HepG2 (cell line): ENCODE data around the gene RELL1. TPM values are rescaled to one million over a fixed set of nuclear protein-coding genes. Genes with fewer than 3 reads are reported as not detected.

Source experiments
- ATF1 ChIP-seq: IDR thresholded peaks from 2 replicates; pipeline ENCODE4 v1.6.1; 2016; ENCODE audit warnings: mild to moderate bottlenecking, control low read depth
- ATF7-NPFF ChIP-seq: sonication (generic); formaldehyde crosslinking; IDR thresholded peaks from 2 replicates; pipeline ENCODE4 v1.8.1; 2023; ENCODE audit warnings: mild to moderate bottlenecking, low read depth, missing genetic modification reagents, moderate library complexity
- CAMTA2 ChIP-seq: sonication (generic); formaldehyde crosslinking; IDR thresholded peaks from 2 replicates; pipeline ENCODE4 v1.4.0; 2020; ENCODE audit warnings: mild to moderate bottlenecking, missing genetic modification reagents, borderline replicate concordance
- CHCHD3 ChIP-seq: sonication (generic); formaldehyde crosslinking; IDR thresholded peaks from 2 replicates; pipeline ENCODE4 v1.8.0; 2022; ENCODE audit warnings: mild to moderate bottlenecking, missing genetic modification reagents, moderate library complexity
- CHD4 ChIP-seq: fragments of 200-600 bp; sonication (generic); IDR thresholded peaks from 2 replicates; pipeline ENCODE4 v1.7.0; 2017; ENCODE audit warnings: mild to moderate bottlenecking, low read length, borderline replicate concordance
- DNMT1 ChIP-seq: sonication (generic); formaldehyde crosslinking; IDR thresholded peaks from 2 replicates; pipeline ENCODE4 v1.5.1; 2020; ENCODE audit warnings: mild to moderate bottlenecking, missing genetic modification reagents
- ELK4 ChIP-seq: sonication (generic); formaldehyde crosslinking; IDR thresholded peaks from 2 replicates; pipeline ENCODE4 v1.9.0; 2021; ENCODE audit warnings: missing genetic modification reagents, borderline replicate concordance
- FOXA1 ChIP-seq, 2 experiments: fragments of 450-650 bp in 1 of 2; sonication (generic) in 1 of 2; formaldehyde crosslinking in 1 of 2; IDR thresholded peaks; 2 replicates each; pipeline versions ENCODE4 v1.4.0 to v1.6.1; 2016 to 2020; ENCODE audit warnings: missing genetic modification reagents in 1 of 2
- KDM4B ChIP-seq: sonication (generic); formaldehyde crosslinking; IDR thresholded peaks from 2 replicates; pipeline ENCODE4 v1.4.0; 2020; ENCODE audit warnings: missing genetic modification reagents
- MBNL3 ChIP-seq: fragments of 250-450 bp; sonication (Bioruptor Pico); conservative IDR thresholded peaks from 2 replicates; pipeline ENCODE4 v1.8.0; 2022; ENCODE audit warnings: mild to moderate bottlenecking, inconsistent platforms
- MED8 ChIP-seq: sonication (generic); formaldehyde crosslinking; IDR thresholded peaks from 2 replicates; pipeline ENCODE4 v1.8.1; 2023; ENCODE audit warnings: mild to moderate bottlenecking, missing genetic modification reagents; ENCODE audit not compliant: insufficient replicate concordance
- NFKBIZ ChIP-seq: IDR thresholded peaks from 2 replicates; pipeline ENCODE4 v1.6.1; 2018; ENCODE audit warnings: missing genetic modification reagents, missing compliant biosample characterization
- PHF5A ChIP-seq: IDR thresholded peaks from one replicate; pipeline ENCODE4 v1.6.1; 2018; ENCODE audit warnings: low read depth, missing genetic modification reagents; ENCODE audit not compliant: unreplicated experiment
- RAD21 ChIP-seq: fragments of 450-650 bp; formaldehyde crosslinking; IDR thresholded peaks from 2 replicates; pipeline ENCODE4 v1.5.0; 2020; ENCODE audit warnings: mild to moderate bottlenecking
- SP5 ChIP-seq: IDR thresholded peaks from 2 replicates; pipeline ENCODE4 v1.6.1; 2016; ENCODE audit warnings: low read depth, borderline replicate concordance
- SRF ChIP-seq: IDR thresholded peaks from 2 replicates; pipeline ENCODE4 v1.6.1; 2011; ENCODE audit warnings: mild to moderate bottlenecking, low read depth, low read length, moderate library complexity
- U2AF1 ChIP-seq: fragments of 200-400 bp; formaldehyde crosslinking; optimal IDR thresholded peaks from 2 replicates; pipeline ENCODE3; 2017; ENCODE audit warnings: mild to moderate bottlenecking, low read depth, low read length
- ZEB1 ChIP-seq: IDR thresholded peaks from 2 replicates; pipeline ENCODE4 v1.6.1; 2012; ENCODE audit warnings: mild to moderate bottlenecking, low read depth, inconsistent platforms; ENCODE audit not compliant: insufficient replicate concordance
- ZFAT ChIP-seq: sonication (generic); formaldehyde crosslinking; conservative IDR thresholded peaks from 2 replicates; pipeline ENCODE4 v1.8.1; 2023; ENCODE audit warnings: missing genetic modification reagents, inconsistent platforms
- ZMYM2 ChIP-seq: sonication (generic); formaldehyde crosslinking; IDR thresholded peaks from 2 replicates; pipeline ENCODE4 v1.8.0; 2022; ENCODE audit warnings: mild to moderate bottlenecking, missing genetic modification reagents
- ZNF235 ChIP-seq: sonication (generic); formaldehyde crosslinking; IDR thresholded peaks from 2 replicates; pipeline ENCODE4 v1.8.1; 2023; ENCODE audit warnings: mild to moderate bottlenecking, missing genetic modification reagents, borderline replicate concordance
- ZNF614 ChIP-seq: IDR thresholded peaks from 2 replicates; pipeline ENCODE4 v1.6.1; 2018; ENCODE audit warnings: missing biosample characterization, missing genetic modification reagents, inconsistent platforms, borderline replicate concordance
- ZNF724P ChIP-seq: sonication (generic); formaldehyde crosslinking; IDR thresholded peaks from 2 replicates; pipeline ENCODE4 v1.8.0; 2022; ENCODE audit warnings: missing genetic modification reagents, borderline replicate concordance
- ZNF790 ChIP-seq: sonication (generic); formaldehyde crosslinking; IDR thresholded peaks from 2 replicates; pipeline ENCODE4 v1.8.0; 2022; ENCODE audit warnings: missing genetic modification reagents, mild to moderate bottlenecking, borderline replicate concordance
- ZNF878 ChIP-seq: sonication (generic); formaldehyde crosslinking; IDR thresholded peaks from 2 replicates; pipeline ENCODE4 v1.8.1; 2023; ENCODE audit warnings: mild to moderate bottlenecking, missing genetic modification reagents, moderate library complexity
- ZXDC ChIP-seq: sonication (generic); formaldehyde crosslinking; IDR thresholded peaks from 2 replicates; pipeline ENCODE4 v1.5.0; 2020; ENCODE audit warnings: mild to moderate bottlenecking, missing genetic modification reagents
- polyA plus RNA-seq, 8 experiments: library from polyadenylated mRNA; depleted of rRNA in 3 of 8; stranded (reverse) in 7 of 8; unstranded in 1 of 8; fragments of >200 nt; fragmentation: Illumina TruSeq in 4 of 8; extraction: Trizol in 4 of 8; gene quantifications; 2 replicates each; pipeline versions ENCODE4 v1.2.1 to v1.2.3, GENCODE V29; 2011 to 2016; ENCODE audit warnings: low read depth in 4 of 8, missing spikeins in 1 of 8, mixed read lengths in 1 of 8; ENCODE audit not compliant: insufficient read depth in 1 of 8
- total RNA-seq, 5 experiments: library from RNA; depleted of rRNA; stranded (reverse); fragments of >200 nt; fragmentation: Illumina TruSeq; extraction: Trizol; gene quantifications; 2 replicates each; pipeline ENCODE4 v1.2.3, GENCODE V29; 2016; ENCODE audit warnings: low read depth in 1 of 5

RELL1 gene
- total and polyA plus RNA-seq, 2 of the 13 experiments (the other 11 are each of a cell fraction or from before 2014, with no cell fraction given): 8.4 to 58.4 TPM

GRCh38 chr4:37662861-37663390, 23.2 kb downstream of the RELL1 start (continued):
- TF ChIP-seq RAD21 (CRISPR knock-in tag) (no peak), ATF1 (CRISPR knock-in tag) (peak; percentile 47; the same call in 1 of the 2 replicates), ATF7-NPFF (no peak), ZEB1 (no peak), FOXA1 (IDR thresholded peaks at IDR 0.05) (no peak), FOXA1 (CRISPR knock-in tag; IDR thresholded peaks at IDR 0.05) (peak; percentile 66), NFKBIZ (CRISPR knock-in tag) (no peak; the same call in 1 of the 2 replicates), CAMTA2 (CRISPR knock-in tag) (no peak), SP5 (CRISPR knock-in tag) (peak; percentile 73; the same call in 1 of the 2 replicates), ZNF614 (CRISPR knock-in tag) (no peak), ZMYM2 (CRISPR knock-in tag) (no peak), ZFAT (CRISPR knock-in tag) (no peak), ZNF724P (CRISPR knock-in tag) (no peak), ZNF790 (CRISPR knock-in tag) (no peak), DNMT1 (CRISPR knock-in tag) (no peak), ELK4 (CRISPR knock-in tag) (no peak), ZNF235 (CRISPR knock-in tag) (no peak), PHF5A (peak; percentile 37), ZXDC (CRISPR knock-in tag) (no peak), KDM4B (CRISPR knock-in tag) (no peak), MED8 (CRISPR knock-in tag) (no peak), ZNF878 (CRISPR knock-in tag) (no peak), CHD4 (no peak; the same call in 1 of the 2 replicates), CHCHD3 (CRISPR knock-in tag) (no peak), MBNL3 (no peak), U2AF1 (no peak), SRF (peak; percentile 88)
